HG03097 (cell line): ENCODE data around the gene PHLDB1.
"Not testable (repeated sequence)": the region's sequence is repeated elsewhere in the genome, so short reads cannot be mapped to it uniquely, and the experiment has no call there.

Experiments used
- ATAC-seq: cut with Tn5 transposase; IDR thresholded peaks from one replicate; pipeline ENCODE4 v1.9.1; 2021; ENCODE audit not compliant: unreplicated experiment, low FRiP score

Gene PHLDB1

DNA sequence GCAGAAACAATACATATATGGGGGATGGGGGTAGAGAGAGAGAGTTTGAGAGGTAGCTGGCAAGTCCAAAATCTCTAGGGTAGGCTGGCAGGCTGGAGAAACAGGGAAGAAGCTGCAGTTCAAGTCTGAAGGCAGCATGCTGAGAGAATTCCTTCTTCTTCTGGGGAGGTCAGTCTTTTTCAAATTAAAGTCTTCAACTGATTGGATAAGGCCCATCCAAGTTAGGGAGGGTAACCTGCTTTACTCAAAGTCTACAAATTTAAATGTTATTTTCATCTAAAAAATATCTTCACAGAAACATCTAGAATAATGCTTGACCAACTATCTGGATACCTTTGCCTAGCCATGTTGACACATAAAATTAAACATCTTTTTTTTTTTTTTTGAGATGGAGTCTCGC, 75.0 kb downstream of the PHLDB1 start:
- no peak for ATAC-seq

- not testable (repeated sequence) for ATAC-seq
Measured at GRCh38 chr11:118682939-118683338, 75.5 kb downstream of the PHLDB1 start.

GRCh38 chr11:118684187-118684586, 76.8 kb downstream of the PHLDB1 start:
- no peak for ATAC-seq

DNA sequence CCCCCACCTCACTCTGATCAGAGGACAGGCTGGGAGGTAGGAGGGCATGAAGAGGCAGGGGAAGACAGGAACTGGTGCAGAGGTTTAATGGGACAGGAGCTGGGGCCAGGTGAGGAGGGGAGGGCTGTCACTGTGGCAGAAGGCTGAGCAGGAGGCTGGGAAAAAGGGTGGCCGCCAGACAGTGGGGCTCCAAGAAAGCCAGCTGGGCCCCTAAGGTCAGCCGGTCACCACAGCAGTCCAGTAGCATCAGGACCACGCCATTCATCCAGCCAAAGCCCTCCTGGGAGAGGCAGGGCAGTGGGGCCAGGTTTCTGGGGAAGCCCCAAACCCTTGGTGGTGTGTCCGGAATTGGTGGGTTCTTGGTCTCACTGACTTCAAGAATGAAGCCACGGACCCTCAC, 80.5 kb downstream of the PHLDB1 start:
- no peak for ATAC-seq

- not testable (repeated sequence) for ATAC-seq
Measured at GRCh38 chr11:118688339-118688738, 80.9 kb downstream of the PHLDB1 start.

DNA sequence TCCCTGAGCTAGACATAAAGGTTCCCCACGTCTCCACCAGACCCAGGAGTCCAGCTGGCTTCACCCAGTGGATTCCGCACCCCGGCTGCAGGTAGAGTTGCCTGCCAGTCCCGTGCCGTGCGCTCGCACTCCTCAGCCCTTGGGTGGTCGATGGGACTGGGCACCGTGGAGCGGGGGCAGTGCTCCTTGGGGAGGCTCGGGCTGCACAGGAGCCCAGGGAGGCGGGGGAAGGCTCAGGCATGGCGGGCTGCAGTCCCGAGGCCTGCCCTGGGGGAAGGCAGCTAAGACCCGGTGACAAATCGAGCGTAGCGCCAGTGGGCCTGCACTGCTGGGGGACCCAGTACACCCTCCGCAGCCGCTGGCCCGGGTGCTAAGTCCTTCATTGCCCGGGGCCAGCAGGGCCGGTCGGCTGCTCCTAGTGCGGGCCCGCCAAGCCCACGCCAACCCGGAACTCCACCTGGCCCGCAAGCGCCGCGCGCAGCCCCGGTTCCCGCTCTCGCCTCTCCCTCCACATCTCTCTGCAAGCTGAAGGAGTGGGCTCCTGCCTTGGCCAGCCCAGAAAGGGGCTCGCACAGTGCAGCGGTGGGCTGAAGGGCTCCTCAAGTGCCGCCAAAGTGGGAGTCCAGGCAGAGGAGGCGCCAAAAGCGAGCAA, 81.6 kb downstream of the PHLDB1 start:
- no peak for ATAC-seq

DNA sequence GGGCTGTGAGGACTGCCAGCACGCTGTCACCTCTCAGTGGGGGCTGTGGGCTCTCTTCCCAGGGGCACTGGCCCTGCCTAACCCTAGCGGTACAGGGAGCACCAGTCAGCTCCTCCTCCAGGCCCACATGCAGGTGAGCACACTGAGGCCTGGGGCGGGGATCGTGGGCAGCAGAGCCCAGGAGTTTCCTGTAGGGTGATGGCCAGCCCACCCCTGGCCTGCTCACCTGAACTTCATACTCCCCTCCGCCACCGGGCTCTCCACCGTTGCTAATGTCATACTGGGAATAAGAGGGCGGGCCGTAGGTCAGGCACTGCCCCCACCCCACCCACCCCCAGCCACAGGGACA, 82.1 kb downstream of the PHLDB1 start:
- ATAC-seq, result no peak

DNA sequence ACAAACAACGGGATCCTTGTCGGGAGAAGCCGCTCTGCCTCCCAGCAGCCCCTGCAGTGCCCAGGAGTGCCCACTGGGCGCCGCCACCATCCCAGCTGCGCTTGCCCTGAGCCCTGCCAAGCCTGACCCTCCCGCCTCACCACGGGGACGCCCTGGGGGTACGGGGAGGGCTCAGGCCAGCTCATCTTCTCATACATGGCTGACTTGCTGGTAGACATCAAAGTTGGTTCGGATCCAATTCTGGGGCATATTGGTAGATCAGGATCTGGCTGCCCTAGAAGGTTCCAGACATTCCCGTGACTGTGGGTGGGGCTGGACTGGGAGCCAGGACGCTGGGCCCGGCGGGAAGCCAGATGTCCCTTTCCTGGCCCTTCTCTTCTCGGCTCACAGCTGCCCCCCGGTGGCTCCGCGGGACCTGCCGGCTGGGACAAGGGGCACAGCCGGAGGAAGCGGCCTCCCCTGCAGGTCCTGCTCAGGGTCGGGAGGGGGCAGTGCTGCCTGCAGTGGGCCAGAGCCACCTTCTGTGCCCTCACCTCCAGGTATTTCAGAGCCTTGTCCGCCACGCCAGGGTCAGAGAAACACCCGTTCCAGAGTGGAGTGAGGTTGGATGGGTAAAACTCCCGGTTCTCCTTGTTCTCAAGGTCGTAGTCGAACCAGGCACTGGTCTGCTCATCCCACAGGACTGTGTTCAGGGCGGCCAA, 82.6 kb downstream of the PHLDB1 start:
- ATAC-seq, result peak; percentile 75

GRCh38 chr11:118690553-118691304, 83.3 kb downstream of the PHLDB1 start:
- no peak for ATAC-seq

DNA sequence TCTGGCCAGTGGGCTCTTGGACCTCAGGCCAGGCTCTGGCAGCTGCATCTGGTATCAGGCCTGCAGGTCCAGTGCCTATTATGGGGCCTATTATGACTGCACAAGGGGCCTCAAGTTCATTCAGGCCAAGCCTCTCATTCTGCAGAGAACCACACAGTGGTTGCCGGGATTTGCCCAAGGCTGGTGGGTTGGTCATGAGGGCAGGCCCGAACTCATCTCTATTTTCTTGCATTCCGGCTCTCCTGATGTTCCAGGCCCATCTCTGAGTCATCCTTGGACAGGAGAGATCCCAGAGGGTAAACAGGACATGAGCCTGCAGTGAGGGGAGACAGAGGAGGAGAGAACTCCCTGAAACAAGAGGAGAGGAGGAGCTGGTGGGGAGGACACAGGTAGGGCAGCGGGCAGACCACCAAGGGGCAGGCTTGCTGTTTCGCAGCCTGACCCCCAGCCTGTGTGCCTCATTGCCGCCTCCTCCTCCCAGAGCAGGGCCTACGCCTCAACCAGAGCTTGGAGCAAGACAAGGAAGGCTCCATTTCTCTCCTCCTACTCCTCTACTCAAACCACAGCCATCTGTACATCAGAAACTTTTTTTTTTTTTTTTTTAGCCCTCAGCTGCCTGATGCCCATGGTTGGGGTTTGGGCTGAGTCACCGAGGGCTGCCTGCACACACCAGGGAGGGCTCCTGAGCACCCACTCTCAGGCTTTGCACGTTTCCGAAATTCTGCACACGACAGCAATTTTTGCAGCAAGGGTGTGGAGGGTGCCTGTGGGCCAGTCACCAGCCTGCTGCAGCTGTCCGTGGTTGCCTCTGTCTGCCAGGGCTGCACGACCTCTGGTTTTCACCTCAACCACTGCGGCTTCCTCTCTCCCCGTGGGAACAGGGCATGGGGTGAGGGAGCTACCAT, 84.8 kb downstream of the PHLDB1 start:
- no peak for ATAC-seq

GRCh38 chr11:118694185-118694584, 86.8 kb downstream of the PHLDB1 start:
- ATAC-seq, result no peak

DNA sequence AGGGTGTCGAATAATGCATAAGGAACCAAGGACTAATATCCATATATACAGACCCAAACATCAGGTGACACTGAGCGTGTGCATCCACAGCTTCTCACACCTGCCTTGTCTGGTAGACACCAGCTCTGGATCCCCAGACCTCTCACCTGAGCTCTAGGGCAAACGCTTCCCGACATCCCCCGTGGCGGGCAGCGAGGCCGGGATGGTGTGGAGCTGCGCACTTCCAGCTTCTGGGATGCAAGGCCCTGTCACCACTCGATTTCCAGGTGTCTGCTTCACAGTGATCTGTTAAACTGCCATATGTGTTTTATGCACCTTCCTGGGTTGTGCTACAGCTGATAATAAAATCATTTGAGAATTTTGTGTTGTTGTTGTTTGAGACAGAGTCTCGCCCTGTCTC, 87.4 kb downstream of the PHLDB1 start:
- no peak for ATAC-seq

DNA sequence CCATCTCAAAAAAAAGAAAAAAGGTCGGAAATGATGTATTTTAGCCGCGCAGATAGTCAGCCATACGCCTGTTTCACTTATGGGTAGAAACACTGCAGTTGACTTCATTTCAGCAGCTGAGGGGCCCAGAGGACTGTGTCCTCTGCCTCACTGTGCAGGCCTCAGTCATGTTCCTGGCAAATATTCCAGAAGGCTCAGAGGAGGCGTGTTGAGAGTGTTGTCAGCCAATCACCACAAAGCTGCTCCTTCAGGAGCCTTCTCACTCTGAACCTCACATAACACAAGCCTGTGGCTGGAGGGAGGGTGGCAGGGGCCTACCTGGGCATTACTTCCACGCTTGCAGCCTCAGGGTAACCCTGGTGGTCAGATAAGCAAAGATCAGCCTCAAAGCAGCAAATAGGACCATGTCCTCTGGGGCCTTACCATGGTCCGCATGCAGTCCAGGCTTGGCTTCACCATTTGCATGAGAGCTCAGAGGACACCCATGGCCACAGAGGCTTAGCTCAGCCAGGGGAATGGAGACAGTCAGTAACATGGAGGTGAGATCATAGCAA, 89.3 kb downstream of the PHLDB1 start:
- no peak for ATAC-seq

- no peak for ATAC-seq
Measured at GRCh38 chr11:118697346-118697745, 89.9 kb downstream of the PHLDB1 start.

DNA sequence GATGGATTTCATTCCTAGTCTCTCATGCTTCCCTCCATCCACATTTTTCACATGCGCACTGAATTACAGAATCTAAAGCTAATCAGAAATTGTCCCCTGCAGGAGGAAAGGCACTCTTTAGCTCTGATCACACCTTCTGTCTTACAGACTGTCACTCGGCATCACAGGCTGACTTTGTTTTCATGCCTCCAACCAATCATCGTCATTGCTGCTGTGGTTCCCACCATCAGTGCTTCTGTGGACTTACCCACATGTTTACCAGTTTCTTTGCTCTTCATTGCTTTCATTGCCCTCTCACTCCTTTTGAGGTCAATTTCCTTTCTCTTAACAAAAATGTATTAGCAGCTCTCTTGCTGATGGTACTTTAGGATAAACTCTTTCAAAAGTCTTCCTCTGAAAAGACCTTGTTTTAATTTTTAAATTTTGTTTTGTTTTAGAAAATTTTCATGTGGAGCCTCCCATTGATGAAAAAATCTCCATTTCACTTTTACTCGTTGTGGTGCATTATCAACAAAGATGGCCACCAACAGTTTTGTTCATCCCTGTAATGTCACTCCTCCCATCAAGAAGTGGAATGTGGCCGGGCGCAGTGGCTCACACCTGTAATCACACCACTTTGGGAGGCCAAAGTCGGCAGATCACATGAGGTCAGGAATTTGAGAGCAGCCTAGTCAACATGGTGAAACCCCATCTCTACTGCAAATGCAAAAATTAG, 92.2 kb downstream of the PHLDB1 start:
- no peak for ATAC-seq

- ATAC-seq, result no peak
Measured at GRCh38 chr11:118703563-118704106, 96.2 kb downstream of the PHLDB1 start.

DNA sequence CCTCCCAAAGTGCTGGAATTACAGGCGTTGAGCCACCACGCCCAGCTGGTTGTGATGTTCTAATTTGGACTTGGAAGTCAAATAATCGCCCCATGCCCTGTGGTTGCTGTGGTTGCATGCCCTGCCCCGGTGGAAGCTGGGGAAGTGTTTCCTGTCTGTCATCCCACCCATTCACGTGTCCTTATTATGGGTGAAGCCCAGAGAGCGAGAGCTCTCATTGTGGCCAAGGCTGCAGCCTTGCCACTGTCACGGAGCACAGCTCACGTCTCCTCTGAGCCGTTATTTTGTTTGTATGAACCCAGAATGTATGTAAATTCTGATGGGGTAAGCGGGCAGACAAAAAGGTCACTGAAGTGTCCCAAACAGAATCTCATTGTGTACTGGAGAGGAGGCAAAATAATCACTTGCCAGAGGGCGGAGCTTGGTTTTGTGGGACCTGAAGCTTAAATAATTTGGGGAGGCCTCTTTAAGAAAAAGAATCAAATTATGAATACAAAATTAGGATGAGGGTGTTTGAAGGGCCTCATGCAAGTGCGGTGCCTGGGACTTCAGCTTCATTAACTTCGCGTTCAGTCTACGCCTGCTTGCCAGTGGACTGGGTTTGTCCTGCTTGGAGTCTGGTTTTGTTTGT, 97.8 kb downstream of the PHLDB1 start:
- ATAC-seq, result no peak

GRCh38 chr11:118705791-118706545, 98.6 kb downstream of the PHLDB1 start:
- no peak for ATAC-seq

DNA sequence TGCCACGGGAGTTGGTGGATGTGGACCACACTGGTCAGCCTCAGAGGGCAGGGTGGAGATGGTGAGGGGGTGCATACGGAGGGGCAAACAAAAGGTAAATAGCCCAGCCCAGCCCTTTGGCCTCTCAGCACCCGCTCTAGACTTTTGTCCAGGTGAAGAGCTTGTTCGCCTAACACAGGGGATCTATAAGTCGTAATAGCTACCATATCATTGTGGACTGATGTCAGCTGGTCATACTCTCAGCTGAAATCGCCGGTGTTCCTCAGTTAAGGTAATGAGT, 99.1 kb downstream of the PHLDB1 start:
- no peak for ATAC-seq
